ENCODE results near the gene ZNF346. TPM values are rescaled to one million over a fixed set of nuclear protein-coding genes. Genes with fewer than 3 reads are reported as not detected.
A peak's percentile ranks its signal among the peaks of the same experiment; 100 is the strongest.

The ZNF346 gene
- total and polyA plus RNA-seq, 2 of the 13 experiments (the other 11 are each of a cell fraction or from before 2014, with no cell fraction given) = 8.6 to 19.4 TPM

GRCh38 chr5:177087398-177088005 lies 65.0 kb downstream of the ZNF346 start (continued):
- peak; percentile 8; the same call in 1 of the 2 replicates for TF ChIP-seq ZFX (CRISPR knock-in tag; IDR thresholded peaks at IDR 0.05; ENCODE audit: low read depth)
- 0 out of 2 replicates have a peak, but pooled peaks have one; percentile 5 for TF ChIP-seq BORCS8-MEF2B (CRISPR knock-in tag; IDR thresholded peaks at IDR 0.05)
- TF ChIP-seq ZNF577 (CRISPR knock-in tag; IDR thresholded peaks at IDR 0.05; ENCODE audit: borderline replicate concordance, low read depth) = 0 out of 2 replicates have a peak, but pooled peaks have one; percentile 33
- no peak for TF ChIP-seq MTF1 (CRISPR knock-in tag; IDR thresholded peaks at IDR 0.05)
- TF ChIP-seq ZNF296 (CRISPR knock-in tag; conservative IDR thresholded peaks at IDR 0.05) = peak; percentile 59; the same call in 1 of the 2 replicates
- no peak for TF ChIP-seq CENPBD1 (CRISPR knock-in tag; IDR thresholded peaks at IDR 0.05; ENCODE audit: borderline replicate concordance, low read depth)
- 0 out of 2 replicates have a peak, but pooled peaks have one; percentile 53 for TF ChIP-seq YEATS2 (CRISPR knock-in tag; IDR thresholded peaks at IDR 0.05; ENCODE audit: borderline replicate concordance)
- TF ChIP-seq GATA4 (IDR thresholded peaks at IDR 0.05; ENCODE audit: borderline replicate concordance, low read depth) = 0 out of 2 replicates have a peak, but pooled peaks have one; percentile 61
- TF ChIP-seq HES4 (CRISPR knock-in tag; IDR thresholded peaks at IDR 0.05; ENCODE audit: borderline replicate concordance) = no peak
- no peak for TF ChIP-seq ONECUT2 (CRISPR knock-in tag; IDR thresholded peaks at IDR 0.05)
- 0 out of 2 replicates have a peak, but pooled peaks have one; percentile 13 for TF ChIP-seq HINFP (CRISPR knock-in tag; IDR thresholded peaks at IDR 0.05; ENCODE audit: low read depth)
- no peak for TF ChIP-seq MEIS1 (CRISPR knock-in tag; IDR thresholded peaks at IDR 0.05; ENCODE audit: borderline replicate concordance)
- TF ChIP-seq, protein P1, sequence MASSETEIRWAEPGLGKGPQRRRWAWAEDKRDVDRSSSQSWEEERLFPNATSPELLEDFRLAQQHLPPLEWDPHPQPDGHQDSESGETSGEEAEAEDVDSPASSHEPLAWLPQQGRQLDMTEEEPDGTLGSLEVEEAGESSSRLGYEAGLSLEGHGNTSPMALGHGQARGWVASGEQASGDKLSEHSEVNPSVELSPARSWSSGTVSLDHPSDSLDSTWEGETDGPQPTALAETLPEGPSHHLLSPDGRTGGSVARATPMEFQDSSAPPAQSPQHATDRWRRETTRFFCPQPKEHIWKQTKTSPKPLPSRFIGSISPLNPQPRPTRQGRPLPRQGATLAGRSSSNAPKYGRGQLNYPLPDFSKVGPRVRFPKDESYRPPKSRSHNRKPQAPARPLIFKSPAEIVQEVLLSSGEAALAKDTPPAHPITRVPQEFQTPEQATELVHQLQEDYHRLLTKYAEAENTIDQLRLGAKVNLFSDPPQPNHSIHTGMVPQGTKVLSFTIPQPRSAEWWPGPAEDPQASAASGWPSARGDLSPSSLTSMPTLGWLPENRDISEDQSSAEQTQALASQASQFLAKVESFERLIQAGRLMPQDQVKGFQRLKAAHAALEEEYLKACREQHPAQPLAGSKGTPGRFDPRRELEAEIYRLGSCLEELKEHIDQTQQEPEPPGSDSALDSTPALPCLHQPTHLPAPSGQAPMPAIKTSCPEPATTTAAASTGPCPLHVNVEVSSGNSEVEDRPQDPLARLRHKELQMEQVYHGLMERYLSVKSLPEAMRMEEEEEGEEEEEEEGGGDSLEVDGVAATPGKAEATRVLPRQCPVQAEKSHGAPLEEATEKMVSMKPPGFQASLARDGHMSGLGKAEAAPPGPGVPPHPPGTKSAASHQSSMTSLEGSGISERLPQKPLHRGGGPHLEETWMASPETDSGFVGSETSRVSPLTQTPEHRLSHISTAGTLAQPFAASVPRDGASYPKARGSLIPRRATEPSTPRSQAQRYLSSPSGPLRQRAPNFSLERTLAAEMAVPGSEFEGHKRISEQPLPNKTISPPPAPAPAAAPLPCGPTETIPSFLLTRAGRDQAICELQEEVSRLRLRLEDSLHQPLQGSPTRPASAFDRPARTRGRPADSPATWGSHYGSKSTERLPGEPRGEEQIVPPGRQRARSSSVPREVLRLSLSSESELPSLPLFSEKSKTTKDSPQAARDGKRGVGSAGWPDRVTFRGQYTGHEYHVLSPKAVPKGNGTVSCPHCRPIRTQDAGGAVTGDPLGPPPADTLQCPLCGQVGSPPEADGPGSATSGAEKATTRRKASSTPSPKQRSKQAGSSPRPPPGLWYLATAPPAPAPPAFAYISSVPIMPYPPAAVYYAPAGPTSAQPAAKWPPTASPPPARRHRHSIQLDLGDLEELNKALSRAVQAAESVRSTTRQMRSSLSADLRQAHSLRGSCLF (CRISPR knock-in tag; IDR thresholded peaks at IDR 0.05; ENCODE audit: borderline replicate concordance) = 0 out of 2 replicates have a peak, but pooled peaks have one; percentile 3
- no peak for TF ChIP-seq TFDP2 (CRISPR knock-in tag; IDR thresholded peaks at IDR 0.05)
- TF ChIP-seq PRPF4 (IDR thresholded peaks at IDR 0.05; ENCODE audit: low read depth, low read length, poor library complexity, severe bottlenecking) = no peak
